Measurements from ENCODE around the gene ARRDC5. TPM values are rescaled to one million over a fixed set of nuclear protein-coding genes. Genes with fewer than 3 reads are reported as not detected.
A peak's percentile ranks its signal among the peaks of the same experiment; 100 is the strongest.
"Not testable (repeated sequence)": the region's sequence is repeated elsewhere in the genome, so short reads cannot be mapped to it uniquely, and the experiment has no call there.

The ARRDC5 gene
- total RNA-seq, 1 experiment from 2014 or later = not detected

DNA sequence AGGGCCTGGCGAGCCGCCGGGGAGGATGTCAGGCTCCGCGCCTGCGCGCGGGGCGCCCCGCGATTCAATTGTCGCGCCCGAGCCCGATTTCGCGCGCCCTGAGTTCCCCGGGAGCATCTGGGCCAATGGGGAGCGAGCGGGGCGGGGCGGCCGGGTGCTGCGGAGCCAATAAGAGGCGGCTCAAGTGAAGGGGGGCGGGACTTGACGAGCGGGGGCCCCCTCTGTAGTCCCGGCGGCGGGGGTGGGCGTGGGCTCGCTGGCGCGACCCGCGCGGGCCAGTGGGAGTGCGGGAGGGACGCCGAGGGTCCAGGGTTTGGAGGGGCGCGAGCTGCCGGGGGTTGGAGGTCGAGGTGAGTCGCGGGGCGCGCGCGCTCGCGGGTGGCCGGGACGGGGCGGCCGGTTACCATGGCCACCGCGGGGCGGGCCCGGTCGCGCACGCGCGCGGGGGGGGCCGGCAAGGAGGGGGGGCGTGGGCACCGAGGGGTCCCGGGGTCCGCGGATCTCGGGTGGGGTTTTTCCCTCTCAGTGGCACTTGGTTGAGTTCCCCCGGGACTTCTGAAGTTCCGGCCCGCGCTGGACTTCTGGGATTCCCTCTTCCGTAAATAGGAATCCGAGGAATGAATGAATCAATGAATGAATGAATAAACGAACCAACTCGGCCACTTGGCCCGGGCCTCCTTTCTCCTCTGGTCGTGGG is 7.3 kb upstream of the ARRDC5 start:
- DNase-seq (ENCODE audit: low read depth) = peak; percentile 92

- DNase-seq (ENCODE audit: low read depth) = peak; percentile 57
Observed at GRCh38 chr19:4909156-4909896, 6.6 kb upstream of the ARRDC5 start, which contains the start of gene UHRF1. Gene UHRF1, plus strand, starts transcription at chr19:4909501. Its CDS starts 1,385 bp downstream, at chr19:4910886.

DNA sequence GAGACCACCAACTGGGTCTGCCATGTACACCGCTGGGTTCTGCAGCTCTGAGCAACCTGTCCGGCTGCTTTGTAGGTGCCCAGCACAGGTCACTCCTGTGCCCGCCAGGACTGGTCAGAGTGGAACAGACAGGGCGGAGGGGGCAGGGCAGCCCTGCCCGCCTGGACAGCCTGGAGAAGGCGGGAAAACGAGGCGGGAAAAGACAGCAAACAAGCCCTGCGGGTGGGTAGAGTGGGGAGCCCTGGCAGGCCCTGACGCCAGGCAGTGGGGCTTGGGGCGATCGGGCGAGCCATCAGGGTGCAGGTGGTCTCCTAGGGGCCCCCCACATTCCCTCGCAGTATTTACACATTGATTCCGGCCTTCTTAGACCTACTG is 6.1 kb upstream of the ARRDC5 start:
- DNase-seq (ENCODE audit: low read depth) = no peak

DNA sequence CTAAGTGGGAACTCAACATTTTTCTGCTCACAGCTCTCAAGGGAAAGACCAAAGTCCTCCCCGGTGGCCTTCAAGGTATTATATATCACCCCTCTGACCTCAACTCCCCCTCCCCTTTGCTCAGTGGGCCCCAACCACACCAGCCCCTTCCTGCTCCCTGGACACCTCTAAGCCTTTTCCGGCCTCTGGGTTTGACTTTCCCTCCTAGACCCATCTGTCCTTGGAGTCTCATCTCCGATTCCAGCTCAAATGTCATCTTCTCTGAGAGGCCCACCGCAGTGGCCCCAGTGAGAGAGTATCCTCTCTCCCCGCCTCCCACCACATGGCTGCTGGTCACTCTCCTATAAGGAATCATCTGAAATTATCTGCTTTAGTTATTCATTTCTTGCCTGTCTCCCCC is 5.7 kb upstream of the ARRDC5 start:
- DNase-seq (ENCODE audit: low read depth) = no peak

- DNase-seq (ENCODE audit: low read depth) = no peak
Observed at GRCh38 chr19:4906963-4907362, 4.3 kb upstream of the ARRDC5 start.

DNA sequence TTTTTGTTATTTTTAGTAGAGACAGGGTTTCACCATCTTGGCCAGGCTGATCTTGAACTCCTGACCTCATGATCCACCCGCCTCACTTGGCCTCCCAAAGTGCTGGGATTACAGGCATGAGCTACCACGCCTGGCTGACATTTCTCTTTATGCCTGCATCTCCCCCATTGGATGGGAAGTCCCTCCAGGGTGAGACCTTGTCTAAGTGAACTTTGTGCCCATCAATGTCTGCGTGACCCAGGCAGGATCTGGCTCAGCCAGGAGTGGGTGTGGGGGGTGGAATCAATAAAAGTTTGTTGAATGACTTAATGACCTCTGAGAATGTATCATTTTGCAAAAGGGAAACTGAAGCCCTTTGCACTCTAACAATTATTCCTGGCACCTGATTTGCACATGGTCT is 1.8 kb upstream of the ARRDC5 start:
- no peak for DNase-seq (ENCODE audit: low read depth)

- DNase-seq (ENCODE audit: low read depth) = not testable (repeated sequence)
Observed at GRCh38 chr19:4900879-4901278, 1.8 kb downstream of the ARRDC5 start.

DNA sequence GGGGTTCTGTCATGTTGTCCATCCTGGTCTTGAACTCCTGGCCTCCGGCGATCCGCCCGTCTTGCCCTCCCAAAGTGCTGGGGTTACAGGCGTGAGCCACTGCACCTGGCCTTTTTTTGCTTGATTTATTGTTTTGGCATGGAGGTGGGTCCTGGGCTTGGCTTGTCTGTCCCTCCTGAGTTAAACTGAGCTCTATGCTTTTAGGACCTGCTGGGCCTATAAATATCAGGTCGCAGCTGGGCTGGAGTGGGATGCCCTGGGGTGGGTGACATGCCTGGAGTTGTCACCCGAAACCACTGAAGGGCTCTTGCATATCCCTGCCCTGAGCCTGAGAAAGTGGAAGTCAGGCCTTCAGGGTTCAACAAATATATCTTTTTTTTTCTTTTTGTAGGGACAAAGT is 5.5 kb downstream of the ARRDC5 start:
- DNase-seq (ENCODE audit: low read depth) = no peak

DNA sequence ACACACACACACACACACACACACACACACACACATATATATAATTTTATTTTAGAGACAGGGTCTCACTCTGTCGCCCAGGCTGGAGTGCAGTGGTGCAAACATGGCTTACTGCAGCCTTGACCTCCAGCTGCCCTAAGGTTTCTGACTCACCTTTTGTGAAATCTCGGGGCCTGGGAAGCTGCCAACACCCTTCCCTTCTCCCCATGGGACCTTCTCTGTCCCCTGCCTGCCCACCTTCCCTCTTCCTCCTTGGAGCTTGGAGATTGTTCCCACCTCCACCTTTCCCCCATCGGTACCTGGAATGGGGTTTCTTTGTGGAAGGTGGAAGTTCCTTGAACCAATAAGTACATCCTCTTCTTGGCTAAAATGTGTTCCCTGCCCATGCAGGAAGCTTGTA is 6.3 kb downstream of the ARRDC5 start:
- peak; percentile 79 for DNase-seq (ENCODE audit: low read depth)

DNA sequence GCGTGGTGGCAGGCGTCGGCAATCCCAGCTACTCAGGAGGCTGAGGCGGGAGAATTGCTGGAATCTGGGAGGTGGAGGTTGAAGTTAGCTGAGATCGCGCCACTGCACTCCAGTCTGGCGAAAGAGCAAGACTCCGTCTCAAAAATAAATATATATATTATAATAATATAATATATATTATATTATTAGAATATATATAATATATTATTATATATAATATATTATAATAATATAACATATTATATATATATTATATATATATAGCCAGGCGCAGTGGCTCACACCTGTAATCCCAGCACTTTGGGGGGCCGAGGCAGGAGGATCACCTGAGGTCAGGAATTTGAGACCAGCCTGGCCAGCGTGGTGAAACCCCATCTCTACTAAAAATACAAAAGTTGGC is 9.7 kb downstream of the ARRDC5 start:
- not testable (repeated sequence) for DNase-seq (ENCODE audit: low read depth)

DNA sequence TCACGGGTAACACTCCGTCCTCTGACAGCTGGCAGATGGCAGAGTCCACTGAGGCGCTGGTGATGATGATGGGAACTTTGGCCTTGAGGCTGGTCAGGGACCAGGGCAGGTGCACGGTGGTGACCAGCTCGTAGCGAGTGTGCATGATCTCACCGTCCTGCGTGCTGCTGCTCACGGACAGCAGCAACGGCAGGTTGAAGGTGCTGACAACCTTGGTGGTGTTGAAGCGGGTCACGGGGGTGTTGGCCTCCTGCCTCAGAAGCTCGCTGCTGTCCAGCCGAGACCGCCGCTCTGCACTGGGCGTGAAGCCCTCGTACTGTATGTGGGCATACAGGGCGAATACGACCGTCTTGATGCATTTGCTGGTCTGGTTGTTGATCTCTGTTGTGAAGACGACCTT is 11.6 kb downstream of the ARRDC5 start:
- no peak for DNase-seq (ENCODE audit: low read depth)

GRCh38 chr19:4889034-4889815 is 13.5 kb downstream of the ARRDC5 start:
- DNase-seq (ENCODE audit: low read depth) = peak; percentile 96

DNA sequence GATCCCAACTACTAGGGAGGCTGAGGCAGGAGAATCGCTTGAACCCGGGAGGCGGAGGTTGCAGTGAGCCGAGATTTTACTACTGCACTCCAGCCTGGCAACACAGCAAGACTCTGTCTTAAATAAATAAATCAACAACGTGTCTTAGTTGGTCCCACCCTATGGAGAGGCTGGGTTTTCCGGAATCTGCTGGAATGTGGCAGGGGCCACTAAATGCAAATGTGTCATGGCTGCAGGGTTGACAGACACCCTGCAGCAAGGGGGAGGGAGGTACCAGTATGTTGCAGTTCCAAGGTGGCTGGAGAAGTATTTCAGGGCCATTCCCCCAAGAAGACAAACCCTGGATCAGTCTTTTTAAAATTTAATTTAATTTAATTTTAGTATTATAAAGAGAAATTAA is 14.9 kb downstream of the ARRDC5 start:
- not testable (repeated sequence) for DNase-seq (ENCODE audit: low read depth)

GRCh38 chr19:4884993-4885392 is 17.7 kb downstream of the ARRDC5 start:
- DNase-seq (ENCODE audit: low read depth) = not testable (repeated sequence)

DNA sequence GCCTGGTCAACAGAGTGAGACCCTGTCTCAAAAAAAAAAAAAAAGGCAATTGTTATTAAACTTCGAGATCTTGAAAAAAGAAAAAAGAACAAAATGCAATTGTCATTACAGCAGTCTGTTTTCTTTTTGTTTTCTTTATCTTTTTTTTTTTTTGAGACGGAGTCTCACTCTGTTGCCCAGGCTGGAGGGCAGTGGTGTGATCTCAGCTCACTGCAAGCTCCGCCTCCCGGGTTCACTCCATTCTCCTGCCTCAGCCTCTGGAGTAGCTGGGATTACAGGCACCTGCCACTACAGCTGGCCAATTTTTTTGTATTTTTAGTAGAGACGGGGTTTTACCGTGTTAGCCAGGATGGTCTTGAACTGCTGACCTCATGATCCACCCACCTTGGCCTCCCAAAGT is 19.8 kb downstream of the ARRDC5 start:
- DNase-seq (ENCODE audit: low read depth) = not testable (repeated sequence)

GRCh38 chr19:4879041-4879440 is 23.7 kb downstream of the ARRDC5 start:
- no peak for DNase-seq (ENCODE audit: low read depth)

GRCh38 chr19:4878491-4878968 is 24.2 kb downstream of the ARRDC5 start:
- no peak for DNase-seq (ENCODE audit: low read depth)

- peak; percentile 29 for DNase-seq (ENCODE audit: low read depth)
Observed at GRCh38 chr19:4877753-4878490, 24.8 kb downstream of the ARRDC5 start.

- no peak for DNase-seq (ENCODE audit: low read depth)
Observed at GRCh38 chr19:4873930-4874329, 28.8 kb downstream of the ARRDC5 start.

GRCh38 chr19:4871711-4872110 is 31.0 kb downstream of the ARRDC5 start:
- no peak for DNase-seq (ENCODE audit: low read depth)

DNA sequence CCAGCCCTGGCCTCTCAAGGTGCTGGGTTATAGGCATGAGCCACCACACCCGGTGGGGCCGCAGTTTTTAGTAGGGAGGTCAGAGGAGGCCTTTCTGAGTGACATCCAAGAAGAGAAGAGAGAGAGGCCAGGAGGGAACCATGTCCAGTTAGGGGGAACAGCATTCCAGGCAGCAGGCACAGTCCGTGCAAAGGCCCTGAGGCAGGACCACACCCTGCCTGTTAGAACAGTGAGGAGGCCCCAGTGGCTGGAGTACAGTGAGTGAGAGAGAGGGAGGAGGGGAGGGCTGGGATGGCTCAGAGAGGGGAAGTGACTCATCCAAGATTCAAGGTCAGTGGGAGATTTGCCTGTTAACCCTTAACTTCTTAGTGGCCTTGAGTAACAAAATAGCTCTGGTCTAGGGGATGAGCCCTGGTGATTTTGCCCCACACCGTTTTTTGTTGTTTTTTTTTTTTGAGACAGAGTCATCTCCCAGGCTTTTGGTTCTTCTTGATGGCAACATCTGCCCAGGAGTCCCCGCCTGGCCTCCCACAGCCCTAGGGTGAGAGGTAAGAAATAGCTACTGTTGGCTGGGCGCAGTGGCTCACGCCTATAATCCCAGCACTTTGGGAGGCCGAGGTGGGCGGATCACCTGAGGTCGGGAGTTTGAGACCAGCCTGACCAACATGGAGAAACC is 32.5 kb downstream of the ARRDC5 start:
- peak; percentile 99 for DNase-seq (ENCODE audit: low read depth)
